ENCODE results near the gene IGFBP5.

GRCh38 chr2:216644842-216645635, 50.3 kb downstream of the IGFBP5 start:
- TF ChIP-seq CTCF (IDR thresholded peaks at IDR 0.05; ENCODE audit: low read depth, low read length) (no peak), EZH2phosphoT487 (IDR thresholded peaks at IDR 0.05; ENCODE audit: low read depth) (no peak)
